ENCODE data around the gene PRAMEF4.
"Not testable (repeated sequence)": the region's sequence is repeated elsewhere in the genome, so short reads cannot be mapped to it uniquely, and the experiment has no call there.

The PRAMEF4 gene
- 0 reads per million in 4 experiments for total RNA-seq

DNA sequence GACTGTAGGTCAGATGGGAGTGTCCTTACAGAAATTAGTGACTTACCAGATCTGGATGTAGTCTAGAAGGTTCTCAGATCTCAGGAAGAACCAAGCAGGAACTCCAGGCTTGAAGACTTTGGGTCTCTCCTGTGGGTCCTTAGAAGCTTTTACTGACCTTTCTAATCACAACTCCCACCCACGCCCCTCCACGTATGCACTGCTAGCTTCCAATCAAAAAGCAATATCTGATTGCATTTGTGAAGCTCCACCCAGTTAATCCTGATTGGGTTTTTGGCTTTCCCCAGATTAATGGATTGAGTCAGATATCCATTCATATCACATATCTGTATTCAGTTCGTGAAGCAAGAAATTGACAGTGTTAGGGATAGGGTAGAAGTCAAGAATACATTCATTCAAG is at the start of gene PRAMEF4:
TSS of gene PRAMEF4 (minus strand) at position 101 of the 400 bp plus-strand sequence. CDS start 2,807 bp downstream, outside the sequence.
- DNase-seq = not testable (repeated sequence)

DNA sequence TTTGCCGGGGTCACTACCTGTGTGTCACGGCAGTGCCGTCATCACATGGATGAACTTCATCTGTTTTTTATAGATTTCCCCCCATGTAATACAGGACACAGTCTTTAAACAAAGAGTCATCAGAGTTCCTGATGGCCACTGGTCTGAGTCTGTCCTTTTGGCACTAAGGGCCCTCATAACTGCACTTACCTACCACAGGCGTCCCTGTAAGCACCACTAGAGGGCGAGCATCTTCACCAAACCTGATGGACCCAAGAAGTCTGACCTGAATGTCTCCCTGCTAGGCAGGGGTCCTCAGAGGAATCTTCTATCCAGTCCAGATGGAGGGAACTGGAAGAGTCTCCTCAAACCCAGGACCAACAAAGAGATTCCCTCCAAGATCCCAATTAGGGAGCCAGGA is 38.4 kb upstream of the PRAMEF4 start:
- DNase-seq = not testable (repeated sequence)

DNA sequence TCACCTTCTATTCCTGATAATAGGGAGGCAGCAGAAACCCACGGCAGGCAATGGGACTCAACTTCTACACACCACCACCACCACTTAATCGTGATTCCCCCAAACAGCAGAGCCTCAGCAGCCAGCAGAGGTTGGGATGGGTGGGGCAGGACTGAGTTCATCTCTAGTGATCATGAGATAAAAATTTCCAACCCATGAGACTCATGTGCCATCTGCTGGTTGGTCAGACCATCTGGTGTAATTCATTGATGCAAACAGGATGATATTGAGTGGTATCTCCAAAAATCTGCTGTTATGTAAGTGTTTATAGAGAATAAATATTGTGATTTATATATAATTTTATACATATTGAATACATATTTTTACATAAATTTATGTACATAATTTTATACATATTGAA is 35.7 kb upstream of the PRAMEF4 start:
- DNase-seq = not testable (repeated sequence)

DNA sequence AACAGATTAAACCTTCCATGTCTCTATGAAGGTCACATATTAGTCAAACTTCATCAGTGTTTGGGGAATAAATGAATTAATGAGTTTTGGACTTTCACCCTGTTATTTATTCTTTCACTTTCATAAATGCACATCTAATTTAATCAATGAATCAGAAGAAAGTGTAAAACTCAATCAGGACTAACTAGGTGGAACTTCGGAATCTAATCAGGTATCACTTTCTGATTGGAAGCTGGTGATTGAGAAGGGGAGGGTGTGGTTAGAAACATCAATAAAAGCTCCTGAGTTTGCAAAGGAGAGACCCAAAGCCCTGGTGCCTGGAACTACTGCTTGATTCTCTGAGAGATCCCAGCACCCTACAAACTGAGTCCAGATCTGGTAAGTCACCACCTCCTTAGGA is 30.3 kb upstream of the PRAMEF4 start, which contains the start of gene PRAMEF7:
TSS of gene PRAMEF7 (plus strand) at position 301 of the 400 bp plus-strand sequence. CDS start 1,083 bp downstream, outside the sequence.
- not testable (repeated sequence) for DNase-seq

DNA sequence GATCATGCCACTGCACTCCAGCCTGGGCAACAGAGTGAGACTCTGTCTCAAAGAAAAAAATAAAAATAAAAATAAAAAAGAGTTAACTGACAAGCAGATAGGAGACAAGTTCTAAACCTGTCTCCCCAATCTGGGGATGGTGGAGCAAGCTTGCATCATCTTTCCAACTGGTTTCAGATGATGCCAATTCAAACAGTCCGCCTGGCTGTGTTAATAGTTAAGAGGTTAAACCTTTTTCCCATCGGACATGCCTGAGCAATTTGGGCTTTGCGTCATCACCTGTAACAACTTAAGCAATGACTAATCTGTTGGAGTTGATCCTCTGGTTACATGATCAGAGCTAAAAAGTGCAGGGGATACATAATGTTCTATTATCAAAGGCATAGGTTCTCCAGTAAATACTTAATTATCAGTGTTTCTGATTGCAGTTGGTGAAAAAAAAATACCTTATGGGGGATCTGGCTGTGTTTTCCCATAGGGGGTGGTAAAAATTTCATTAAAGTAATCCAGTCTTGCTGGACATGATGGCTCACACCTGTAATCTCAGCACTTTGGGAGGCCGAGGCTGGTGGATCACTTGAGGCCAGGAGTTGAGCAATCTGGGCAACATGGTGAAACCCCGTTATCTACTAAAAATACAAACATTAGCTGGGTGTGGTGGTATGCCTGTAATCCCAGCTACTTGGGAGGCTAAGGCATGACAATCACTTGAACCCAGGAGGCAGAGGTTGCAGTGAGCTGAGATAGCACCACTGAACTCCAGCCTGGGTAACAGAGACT is 18.0 kb upstream of the PRAMEF4 start:
- DNase-seq = not testable (repeated sequence)

DNA sequence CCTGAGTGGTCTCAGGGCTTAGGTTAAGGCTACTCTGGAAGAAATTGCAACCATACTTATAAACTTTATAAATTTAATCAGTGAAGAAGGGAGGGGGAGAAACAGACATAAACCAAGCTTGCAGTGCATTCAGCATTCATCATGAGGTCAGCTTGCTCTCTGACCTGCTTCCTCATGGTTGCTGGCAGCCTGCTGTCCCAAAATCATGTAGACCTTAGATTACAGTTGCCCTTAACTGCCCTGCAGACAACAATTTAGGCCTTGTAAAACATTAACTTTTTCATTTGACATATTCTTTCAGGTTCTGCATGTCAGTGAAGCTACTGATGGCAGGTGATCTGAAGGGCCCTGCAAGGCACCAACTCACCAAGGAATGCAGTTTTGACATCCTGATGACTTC is 13.2 kb upstream of the PRAMEF4 start:
- DNase-seq = not testable (repeated sequence)

DNA sequence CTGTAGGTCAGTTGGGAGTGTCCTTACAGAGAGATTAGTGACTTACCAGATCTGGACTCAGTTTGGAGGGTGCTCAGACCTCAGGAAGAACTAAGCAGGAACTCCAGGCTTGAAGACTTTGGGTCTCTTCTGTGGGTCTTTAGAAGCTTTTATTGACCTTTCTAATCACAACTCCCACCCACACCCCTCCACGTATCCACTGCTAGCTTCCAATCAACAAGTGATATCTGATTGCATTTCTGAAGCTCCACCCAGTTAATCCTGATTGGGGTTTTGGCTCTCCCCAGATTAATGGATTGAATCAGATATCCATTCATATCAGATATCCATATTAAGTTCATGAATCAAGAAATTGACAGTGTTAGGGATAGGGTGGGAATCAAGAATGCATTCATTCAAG is 12.2 kb upstream of the PRAMEF4 start, which contains the start of gene PRAMEF10:
TSS of gene PRAMEF10 (minus strand) at position 101 of the 400 bp plus-strand sequence. CDS start 2,423 bp downstream, outside the sequence.
- not testable (repeated sequence) for DNase-seq

DNA sequence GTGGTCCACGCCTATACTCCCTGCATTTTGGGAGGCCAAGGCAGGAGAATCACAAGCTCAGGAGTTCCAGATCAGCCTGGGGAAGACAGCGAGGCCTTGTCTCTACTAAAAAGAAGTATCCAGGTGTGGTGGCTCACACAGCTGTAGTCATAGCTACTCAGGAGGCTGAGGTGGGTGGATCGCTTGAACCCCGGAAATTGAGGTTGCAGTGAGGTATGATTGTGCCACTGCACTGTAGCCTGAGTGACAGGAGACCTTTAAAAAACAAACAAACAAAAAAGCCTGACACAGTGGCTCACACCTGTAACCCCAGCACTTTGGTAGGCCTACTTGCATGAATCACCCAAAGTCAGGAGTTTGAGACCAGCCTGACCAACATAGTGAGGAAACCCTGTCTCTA is 7.5 kb downstream of the PRAMEF4 start:
- DNase-seq = not testable (repeated sequence)

DNA sequence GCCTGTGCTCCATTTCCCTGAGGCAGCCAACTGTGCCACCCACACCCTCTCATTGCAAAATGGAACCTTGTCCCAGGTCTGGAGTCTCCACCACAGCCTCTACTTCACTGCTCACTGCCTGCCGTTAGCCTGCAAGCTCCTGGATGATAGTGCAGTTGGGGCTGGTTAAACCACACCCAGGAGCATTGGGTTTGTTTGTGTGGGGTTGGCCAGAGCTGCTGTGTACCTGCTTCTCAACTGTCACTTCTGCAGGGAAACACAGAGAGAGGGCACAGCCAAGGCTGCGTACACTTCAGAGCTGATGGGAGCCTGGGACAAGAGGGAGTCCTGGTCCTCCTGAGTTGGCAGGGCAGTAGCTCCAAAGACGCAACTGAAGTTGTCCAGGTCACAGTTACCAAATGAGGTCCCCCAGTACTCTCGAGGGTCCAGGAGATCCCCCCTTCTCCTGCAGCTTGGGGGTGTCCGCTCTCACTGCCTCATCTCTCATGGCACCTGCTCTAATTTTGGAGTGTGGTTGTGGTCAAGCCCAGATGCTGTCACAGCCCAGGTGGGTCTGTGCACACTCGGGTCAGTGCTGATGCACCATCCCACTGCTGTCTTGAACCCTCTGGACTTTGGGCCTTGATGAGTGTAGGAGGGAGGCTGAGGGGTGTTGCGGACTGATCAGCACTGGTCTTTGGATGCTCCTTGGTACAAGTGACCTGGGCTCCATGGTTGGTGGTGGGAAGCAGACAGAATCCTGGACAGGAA is 22.7 kb downstream of the PRAMEF4 start:
- not testable (repeated sequence) for DNase-seq

DNA sequence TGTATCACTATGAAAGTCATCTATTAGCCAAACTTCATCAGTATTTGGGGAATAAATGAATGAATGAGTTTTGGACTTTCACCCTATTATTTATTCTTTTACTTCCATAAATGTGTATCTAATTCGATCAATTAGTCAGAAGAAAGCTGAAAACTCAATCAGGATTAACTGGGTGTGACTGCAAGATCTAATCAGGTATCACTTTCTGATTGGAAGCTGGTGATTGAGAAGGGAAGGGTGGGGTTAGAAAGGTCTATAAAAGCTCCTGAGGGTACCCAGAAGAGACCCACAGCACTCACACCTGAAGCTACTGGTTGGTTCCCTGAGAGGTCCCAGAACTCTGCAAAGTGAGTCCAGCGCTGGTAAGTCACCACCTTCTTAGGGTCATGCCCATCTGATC is 29.2 kb downstream of the PRAMEF4 start, which contains the start of gene PRAMEF2:
TSS of gene PRAMEF2 (plus strand) at position 301 of the 400 bp plus-strand sequence. CDS start 1,924 bp downstream, outside the sequence.
- not testable (repeated sequence) for DNase-seq

DNA sequence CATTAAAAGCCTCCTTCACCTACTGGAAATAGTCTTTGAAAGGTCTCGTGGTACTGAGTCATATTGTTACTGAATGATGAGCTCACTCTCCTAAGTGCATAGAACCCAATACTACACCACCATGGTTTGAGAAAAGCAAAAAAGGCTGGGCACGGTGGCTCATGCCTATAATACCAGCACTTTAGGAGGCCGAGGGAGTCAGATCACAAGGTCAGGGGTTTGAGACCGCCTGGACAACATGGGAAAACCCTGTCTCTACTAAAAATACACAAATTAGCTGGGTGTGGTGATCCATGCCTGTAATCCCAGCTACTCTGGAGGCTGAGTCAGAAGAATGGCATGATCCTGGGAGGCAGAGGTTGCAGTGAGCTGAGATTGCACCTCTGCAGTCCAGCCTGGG is 34.2 kb downstream of the PRAMEF4 start:
- no peak for DNase-seq

DNA sequence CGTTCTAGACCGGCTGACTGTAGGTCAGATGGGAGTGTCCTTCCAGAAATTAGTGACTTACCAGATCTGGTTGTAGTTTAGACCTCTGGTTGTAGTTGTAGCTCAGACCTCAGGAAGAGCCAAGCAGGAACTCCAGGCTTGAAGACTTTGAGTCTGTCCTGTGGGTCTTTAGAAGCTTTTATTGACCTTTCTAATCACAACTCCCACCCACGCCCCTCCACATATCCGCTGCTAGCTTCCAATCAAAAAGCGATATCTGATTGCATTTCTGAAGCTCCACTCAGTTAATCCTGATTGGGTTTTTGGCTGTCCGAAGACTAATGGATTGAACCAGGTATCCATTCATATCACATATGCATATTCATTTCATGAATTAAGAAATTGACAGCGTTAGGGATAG is 37.4 kb downstream of the PRAMEF4 start, which contains the start of gene HNRNPCL1:
TSS of gene HNRNPCL1 (minus strand) at position 101 of the 400 bp plus-strand sequence. CDS start 431 bp downstream, outside the sequence.
- not testable (repeated sequence) for DNase-seq

DNA sequence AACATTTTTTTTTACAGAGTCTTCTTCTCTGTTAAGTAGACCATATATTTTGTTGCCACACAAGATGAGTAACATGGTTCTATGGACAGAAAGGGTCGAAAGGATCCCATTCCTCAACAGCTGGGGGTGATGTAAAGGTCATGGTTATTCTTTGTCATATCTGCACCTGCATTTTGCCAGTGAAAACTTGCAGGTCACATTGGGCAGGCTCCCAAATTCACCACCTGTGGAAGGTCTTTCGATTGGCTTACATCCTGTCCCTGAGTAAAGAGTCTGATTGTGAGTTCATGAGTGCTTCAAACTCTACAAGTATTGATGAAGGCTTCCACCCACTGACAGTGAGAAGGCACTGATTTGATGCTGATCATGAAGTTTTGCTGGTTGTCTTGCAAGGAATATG is 52.8 kb downstream of the PRAMEF4 start:
- not testable (repeated sequence) for DNase-seq

DNA sequence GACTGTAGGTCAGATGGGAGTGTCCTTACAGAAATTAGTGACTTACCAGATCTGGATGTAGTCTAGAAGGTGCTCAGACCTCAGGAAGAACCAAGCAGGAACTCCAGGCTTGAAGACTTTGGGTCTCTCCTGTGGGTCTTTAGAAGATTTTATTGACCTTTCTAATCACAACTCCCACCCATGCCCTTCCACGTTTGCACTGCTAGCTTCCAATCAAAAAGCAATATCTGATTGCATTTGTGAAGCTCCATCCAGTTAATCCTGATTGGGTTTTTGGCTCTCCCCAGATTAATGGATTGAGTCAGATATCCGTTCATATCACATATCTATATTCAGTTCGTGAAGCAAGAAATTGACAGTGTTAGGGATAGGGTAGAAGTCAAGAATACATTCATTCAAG is 54.7 kb downstream of the PRAMEF4 start, which contains the start of gene PRAMEF11:
TSS of gene PRAMEF11 (minus strand) at position 101 of the 400 bp plus-strand sequence. CDS start 2,621 bp downstream, outside the sequence.
- not testable (repeated sequence) for DNase-seq

All from effector CD8-positive, alpha-beta T cell (primary cell).